Activated naive CD8-positive, alpha-beta T cell treated with anti-CD3 and anti-CD28 coated beads, Interleukin-2, amount 10 ng/mL, durations not matched to agents 7 days and 5 days (primary cell): ENCODE results near the gene PARM1. TPM values are rescaled to one million over a fixed set of nuclear protein-coding genes. Genes with fewer than 3 reads are reported as not detected.
A peak's percentile ranks its signal among the peaks of the same experiment; 100 is the strongest.

Experiments used
- ATAC-seq: fragments of 150-1000 bp; cut with Tn5 transposase; one replicate; pipeline ENCODE4 v1.10.0; 2021; ENCODE audit warnings: low read depth, moderate library complexity
- POLR2A ChIA-PET: fragments of 350-600 bp; sonication (Branson Sonifier 250); formaldehyde crosslinking; loops from one replicate; lab custom pipeline; 2021; ENCODE audit warnings: antibody characterized with exemption; lab: Charles Lee
- DNase-seq: peaks from one replicate; pipeline ENCODE4 v3.0.0; 2021
- H3K27ac Mint-ChIP-seq: one replicate; pipeline ENCODE4 v1.8.0; 2022; ENCODE audit warnings: mild to moderate bottlenecking, mixed read lengths
- H3K27me3 Mint-ChIP-seq: one replicate; pipeline ENCODE4 v1.8.0; 2022; ENCODE audit warnings: mild to moderate bottlenecking, moderate library complexity, mixed read lengths
- H3K36me3 Mint-ChIP-seq: one replicate; pipeline ENCODE4 v1.8.0; 2021; ENCODE audit warnings: mild to moderate bottlenecking, mixed read lengths
- H3K4me1 Mint-ChIP-seq: one replicate; pipeline ENCODE4 v1.8.0; 2021; ENCODE audit warnings: mixed read lengths
- H3K4me3 Mint-ChIP-seq: one replicate; pipeline ENCODE4 v1.8.0; 2022; ENCODE audit warnings: mild to moderate bottlenecking, moderate library complexity, mixed read lengths
- H3K9me3 Mint-ChIP-seq: one replicate; pipeline ENCODE4 v1.8.0; 2021; ENCODE audit warnings: mixed read lengths
- total RNA-seq, 2 experiments: library from RNA; stranded (reverse); gene quantifications; one replicate each; pipeline ENCODE4 v1.2.3, GENCODE V29; 2021

The PARM1 gene
- total RNA-seq, 2 experiments from 2014 or later: not detected

- POLR2A ChIA-PET: no interaction called here
- no peak overlapping the region for H3K4me3 Mint-ChIP-seq
- no peaks in the 10 kb centered on the region for H3K9me3 Mint-ChIP-seq
- DNase-seq (no peak), ATAC-seq (no peak)
- peaks cover 5% of the 10 kb centered on the region for H3K27me3 Mint-ChIP-seq
- H3K27ac Mint-ChIP-seq: no peak overlapping the region
- H3K4me1 Mint-ChIP-seq: no peaks in the 10 kb centered on the region
- no peaks in the 10 kb centered on the region for H3K36me3 Mint-ChIP-seq
Measured at GRCh38 chr4:74926007-74926406, 6.9 kb upstream of the PARM1 start.

- Mint-ChIP-seq H3K9me3 (no peaks in the 10 kb centered on the region), H3K36me3 (no peaks in the 10 kb centered on the region), H3K4me3 (no peak overlapping the region), H3K27ac (no peak overlapping the region), H3K27me3 (peaks cover 41% of the 10 kb centered on the region), H3K4me1 (peaks cover 10% of the 10 kb centered on the region)
- DNase-seq (no peak), ATAC-seq (no peak)
- POLR2A ChIA-PET: no interaction called here
Measured at GRCh38 chr4:74930162-74930561, 2.8 kb upstream of the PARM1 start.

- Mint-ChIP-seq H3K27ac (no peak overlapping the region), H3K27me3 (peaks cover 49% of the 10 kb centered on the region), H3K4me1 (peaks cover 10% of the 10 kb centered on the region), H3K36me3 (no peaks in the 10 kb centered on the region), H3K9me3 (no peaks in the 10 kb centered on the region), H3K4me3 (no peak overlapping the region)
- DNase-seq: no peak
- POLR2A ChIA-PET: no interaction called here
- ATAC-seq: no peak
Measured at GRCh38 chr4:74931376-74931775, 1.5 kb upstream of the PARM1 start.

GRCh38 chr4:74932010-74932409 lies 906 bp upstream of the PARM1 start:
- DNase-seq (no peak), ATAC-seq (no peak)
- H3K36me3 Mint-ChIP-seq: no peaks in the 10 kb centered on the region
- H3K27me3 Mint-ChIP-seq: peaks cover 49% of the 10 kb centered on the region
- no peaks in the 10 kb centered on the region for H3K9me3 Mint-ChIP-seq
- peaks cover 10% of the 10 kb centered on the region for H3K4me1 Mint-ChIP-seq
- H3K4me3 Mint-ChIP-seq: no peak overlapping the region
- no peak overlapping the region for H3K27ac Mint-ChIP-seq
- POLR2A ChIA-PET: no interaction called here

GRCh38 chr4:74933562-74934015 lies 673 bp downstream of the PARM1 start:
- Mint-ChIP-seq H3K9me3 (no peaks in the 10 kb centered on the region), H3K27me3 (peaks cover 49% of the 10 kb centered on the region), H3K27ac (no peak overlapping the region), H3K4me3 (peak overlapping the region; percentile 74), H3K36me3 (no peaks in the 10 kb centered on the region), H3K4me1 (peaks cover 10% of the 10 kb centered on the region)
- no peak for DNase-seq
- POLR2A ChIA-PET: no interaction called here
- no peak for ATAC-seq

GRCh38 chr4:74934016-74934831 lies 1.3 kb downstream of the PARM1 start:
- no peak for ATAC-seq
- Mint-ChIP-seq H3K4me3 (peak overlapping the region; percentile 74), H3K9me3 (no peaks in the 10 kb centered on the region), H3K27ac (no peak overlapping the region), H3K4me1 (peaks cover 10% of the 10 kb centered on the region), H3K27me3 (peaks cover 51% of the 10 kb centered on the region), H3K36me3 (no peaks in the 10 kb centered on the region)
- no peak for DNase-seq
- POLR2A ChIA-PET: no interaction called here

- H3K4me1 Mint-ChIP-seq: peaks cover 10% of the 10 kb centered on the region
- H3K4me3 Mint-ChIP-seq: no peak overlapping the region
- H3K27ac Mint-ChIP-seq: no peak overlapping the region
- H3K9me3 Mint-ChIP-seq: no peaks in the 10 kb centered on the region
- POLR2A ChIA-PET: no interaction called here
- H3K36me3 Mint-ChIP-seq: no peaks in the 10 kb centered on the region
- ATAC-seq: no peak
- peaks cover 51% of the 10 kb centered on the region for H3K27me3 Mint-ChIP-seq
- DNase-seq: no peak
Measured at GRCh38 chr4:74934888-74935287, 2.0 kb downstream of the PARM1 start.

GRCh38 chr4:74941123-74941522 lies 8.2 kb downstream of the PARM1 start:
- POLR2A ChIA-PET: no interaction called here
- Mint-ChIP-seq H3K36me3 (no peaks in the 10 kb centered on the region), H3K9me3 (no peaks in the 10 kb centered on the region), H3K4me1 (no peaks in the 10 kb centered on the region), H3K27ac (no peak overlapping the region), H3K4me3 (no peak overlapping the region), H3K27me3 (peaks cover 8% of the 10 kb centered on the region)
- no peak for ATAC-seq
- DNase-seq: no peak

- H3K27me3 Mint-ChIP-seq: peaks cover 5% of the 10 kb centered on the region
- ATAC-seq (no peak), DNase-seq (no peak)
- POLR2A ChIA-PET: no interaction called here
- no peaks in the 10 kb centered on the region for H3K36me3 Mint-ChIP-seq
- no peaks in the 10 kb centered on the region for H3K9me3 Mint-ChIP-seq
- no peak overlapping the region for H3K27ac Mint-ChIP-seq
- H3K4me1 Mint-ChIP-seq: no peaks in the 10 kb centered on the region
- no peak overlapping the region for H3K4me3 Mint-ChIP-seq
Measured at GRCh38 chr4:74942251-74942917, 9.5 kb downstream of the PARM1 start.

GRCh38 chr4:74942918-74943253 lies 10.0 kb downstream of the PARM1 start:
- POLR2A ChIA-PET: no interaction called here
- Mint-ChIP-seq H3K27ac (no peak overlapping the region), H3K9me3 (no peaks in the 10 kb centered on the region), H3K4me3 (no peak overlapping the region), H3K4me1 (no peaks in the 10 kb centered on the region), H3K27me3 (peaks cover 5% of the 10 kb centered on the region), H3K36me3 (no peaks in the 10 kb centered on the region)
- DNase-seq (no peak), ATAC-seq (no peak)

GRCh38 chr4:74944354-74944793 lies 11.5 kb downstream of the PARM1 start:
- H3K27ac Mint-ChIP-seq: no peak overlapping the region
- no peaks in the 10 kb centered on the region for H3K36me3 Mint-ChIP-seq
- no peaks in the 10 kb centered on the region for H3K9me3 Mint-ChIP-seq
- no peak overlapping the region for H3K4me3 Mint-ChIP-seq
- DNase-seq: no peak
- no peak for ATAC-seq
- POLR2A ChIA-PET: no interaction called here
- no peaks in the 10 kb centered on the region for H3K4me1 Mint-ChIP-seq
- peaks cover 2% of the 10 kb centered on the region for H3K27me3 Mint-ChIP-seq

GRCh38 chr4:74946196-74946595 lies 13.3 kb downstream of the PARM1 start:
- no peak overlapping the region for H3K4me3 Mint-ChIP-seq
- POLR2A ChIA-PET: no interaction called here
- H3K27ac Mint-ChIP-seq: no peak overlapping the region
- H3K27me3 Mint-ChIP-seq: no peaks in the 10 kb centered on the region
- no peaks in the 10 kb centered on the region for H3K36me3 Mint-ChIP-seq
- no peak for ATAC-seq
- no peak for DNase-seq
- no peaks in the 10 kb centered on the region for H3K9me3 Mint-ChIP-seq
- no peaks in the 10 kb centered on the region for H3K4me1 Mint-ChIP-seq

GRCh38 chr4:74947798-74948197 lies 14.9 kb downstream of the PARM1 start:
- ATAC-seq: no peak
- no peaks in the 10 kb centered on the region for H3K36me3 Mint-ChIP-seq
- H3K27ac Mint-ChIP-seq: no peak overlapping the region
- DNase-seq: no peak
- no peaks in the 10 kb centered on the region for H3K4me1 Mint-ChIP-seq
- no peak overlapping the region for H3K4me3 Mint-ChIP-seq
- no peaks in the 10 kb centered on the region for H3K9me3 Mint-ChIP-seq
- H3K27me3 Mint-ChIP-seq: no peaks in the 10 kb centered on the region
- POLR2A ChIA-PET: no interaction called here

GRCh38 chr4:74948236-74948635 lies 15.3 kb downstream of the PARM1 start:
- POLR2A ChIA-PET: no interaction called here
- ATAC-seq (no peak), DNase-seq (no peak)
- Mint-ChIP-seq H3K27ac (no peak overlapping the region), H3K27me3 (no peaks in the 10 kb centered on the region), H3K36me3 (no peaks in the 10 kb centered on the region), H3K4me3 (no peak overlapping the region), H3K9me3 (no peaks in the 10 kb centered on the region), H3K4me1 (no peaks in the 10 kb centered on the region)
